Suppressor macrophage treated with lipopolysaccharide for 4 hours (primary cell): ENCODE results near the gene TRPM5.

Experiments
- DNase-seq: peaks from one replicate; pipeline ENCODE4 v3.0.0-alpha.2; 2020

The TRPM5 gene

GRCh38 chr11:2443881-2444820 lies at the start of gene TRPM5:
Gene TRPM5, minus strand, starts transcription at chr11:2444514. Its CDS starts 21,478 bp downstream, at chr11:2423036.
- DNase-seq = no peak

- DNase-seq = peak; percentile 42
Observed at GRCh38 chr11:2489083-2489482, 44.8 kb upstream of the TRPM5 start.

GRCh38 chr11:2488004-2488403 lies 43.7 kb upstream of the TRPM5 start:
- DNase-seq = no peak

- DNase-seq = no peak
Observed at GRCh38 chr11:2484576-2485125, 40.3 kb upstream of the TRPM5 start.

- DNase-seq = no peak
Observed at GRCh38 chr11:2483426-2483825, 39.1 kb upstream of the TRPM5 start.

GRCh38 chr11:2482745-2483144 lies 38.4 kb upstream of the TRPM5 start:
- DNase-seq = no peak

- DNase-seq = peak; percentile 90
Observed at GRCh38 chr11:2482204-2482603, 37.9 kb upstream of the TRPM5 start.

- DNase-seq = no peak
Observed at GRCh38 chr11:2481253-2481652, 36.9 kb upstream of the TRPM5 start.

- DNase-seq = peak; percentile 95
Observed at GRCh38 chr11:2480874-2481220, 36.5 kb upstream of the TRPM5 start.

- peak; percentile 54 for DNase-seq
Observed at GRCh38 chr11:2480067-2480873, 36.0 kb upstream of the TRPM5 start.

GRCh38 chr11:2477936-2478335 lies 33.6 kb upstream of the TRPM5 start:
- no peak for DNase-seq

- no peak for DNase-seq
Observed at GRCh38 chr11:2477254-2477653, 32.9 kb upstream of the TRPM5 start.

- no peak for DNase-seq
Observed at GRCh38 chr11:2475136-2475918, 31.0 kb upstream of the TRPM5 start.

- DNase-seq = no peak
Observed at GRCh38 chr11:2474059-2474901, 30.0 kb upstream of the TRPM5 start.

GRCh38 chr11:2473361-2474058 lies 29.2 kb upstream of the TRPM5 start:
- DNase-seq = no peak

- DNase-seq = no peak
Observed at GRCh38 chr11:2472428-2473186, 28.3 kb upstream of the TRPM5 start.

- DNase-seq = no peak
Observed at GRCh38 chr11:2471804-2472096, 27.4 kb upstream of the TRPM5 start.

GRCh38 chr11:2471048-2471803 lies 26.9 kb upstream of the TRPM5 start:
- no peak for DNase-seq

- DNase-seq = no peak
Observed at GRCh38 chr11:2470495-2470894, 26.2 kb upstream of the TRPM5 start.
